HEK293T (cell line): ENCODE data around the gene CD7.

Experiments used
- CTCF ChIA-PET: fragments of 350-600 bp; formaldehyde crosslinking; extraction: SDS; loops from one replicate; lab custom pipeline; 2021; ENCODE audit warnings: antibody characterized with exemption, inconsistent platforms; lab: Yijun Ruan, JAX
- POLR2A ChIA-PET: fragments of 350-600 bp; formaldehyde crosslinking; extraction: SDS; loops from one replicate; lab custom pipeline; 2020; ENCODE audit warnings: antibody characterized with exemption, inconsistent platforms; lab: Yijun Ruan, JAX
- DNase-seq: peaks from one replicate; pipeline ENCODE4 v3.0.0; 2012; ENCODE audit warnings: mixed read lengths; ENCODE audit errors: extremely low spot score
- ARNT ChIP-seq: fragments of 450-650 bp; IDR thresholded peaks from 2 replicates; pipeline ENCODE4 v1.6.1; 2017; ENCODE audit warnings: mild to moderate bottlenecking
- BHLHE40 ChIP-seq: fragments of 450-650 bp; IDR thresholded peaks from 2 replicates; pipeline ENCODE4 v1.6.1; 2016; ENCODE audit warnings: mild to moderate bottlenecking, moderate library complexity, borderline replicate concordance
- CTBP1 ChIP-seq: fragments of 450-650 bp; IDR thresholded peaks from 2 replicates; pipeline ENCODE4 v1.6.1; 2016; ENCODE audit warnings: borderline replicate concordance
- ELF4 ChIP-seq: fragments of 450-650 bp; IDR thresholded peaks from 2 replicates; pipeline ENCODE4 v1.6.1; 2017; ENCODE audit warnings: antibody characterized with exemption
- FOXA1 ChIP-seq: fragments of 450-650 bp; IDR thresholded peaks from 2 replicates; pipeline ENCODE4 v1.6.1; 2016; ENCODE audit warnings: mild to moderate bottlenecking
- FOXK2 ChIP-seq: fragments of 450-650 bp; IDR thresholded peaks from 2 replicates; pipeline ENCODE4 v1.6.1; 2016; ENCODE audit warnings: mild to moderate bottlenecking
- FOXM1 ChIP-seq: fragments of 450-650 bp; IDR thresholded peaks from 2 replicates; pipeline ENCODE4 v1.6.1; 2017; ENCODE audit warnings: mild to moderate bottlenecking, borderline replicate concordance
- HDGF ChIP-seq: fragments of 450-650 bp; IDR thresholded peaks from 2 replicates; pipeline ENCODE4 v1.6.1; 2017; ENCODE audit warnings: antibody characterized with exemption, borderline replicate concordance
- L3MBTL2 ChIP-seq: fragments of 450-650 bp; conservative IDR thresholded peaks from 2 replicates; pipeline ENCODE4 v1.6.1; 2016; ENCODE audit warnings: mild to moderate bottlenecking
- LEF1 ChIP-seq: fragments of 450-650 bp; IDR thresholded peaks from 2 replicates; pipeline ENCODE4 v1.6.1; 2017; ENCODE audit warnings: mild to moderate bottlenecking, borderline replicate concordance
- NFRKB ChIP-seq: fragments of 450-650 bp; IDR thresholded peaks from 2 replicates; pipeline ENCODE4 v1.6.1; 2016; ENCODE audit warnings: mild to moderate bottlenecking, moderate library complexity
- PKNOX1 ChIP-seq: fragments of 450-650 bp; IDR thresholded peaks from 2 replicates; pipeline ENCODE4 v1.6.1; 2016
- SP1 ChIP-seq: fragments of 450-650 bp; IDR thresholded peaks from 2 replicates; pipeline ENCODE4 v1.6.1; 2017
- SUZ12 ChIP-seq: fragments of 450-650 bp; IDR thresholded peaks from 2 replicates; pipeline ENCODE4 v1.6.1; 2016; ENCODE audit warnings: mild to moderate bottlenecking
- TARDBP ChIP-seq: fragments of 450-650 bp; IDR thresholded peaks from 2 replicates; pipeline ENCODE4 v1.6.1; 2016
- ZNF384 ChIP-seq: fragments of 450-650 bp; IDR thresholded peaks from 2 replicates; pipeline ENCODE4 v1.6.1; 2016

Gene CD7

GRCh38 chr17:82314727-82315605 lies 2.4 kb downstream of the CD7 start:
- POLR2A ChIA-PET = interaction anchor here (2.4 kb wide), 1 partner anchor 23 kb away, joined by 8 read pairs; no protein-coding TSS in a partner anchor
- no peak for TF ChIP-seq PKNOX1
- TF ChIP-seq FOXK2 = no peak
- no peak for TF ChIP-seq TARDBP
- no peak for TF ChIP-seq BHLHE40
- no peak for TF ChIP-seq SUZ12
- no peak for TF ChIP-seq SP1
- no peak for TF ChIP-seq ARNT
- TF ChIP-seq NFRKB = no peak
- no peak for TF ChIP-seq L3MBTL2
- no peak for TF ChIP-seq FOXA1
- no peak for TF ChIP-seq HDGF
- TF ChIP-seq ELF4 = no peak
- no peak for TF ChIP-seq FOXM1
- no peak for TF ChIP-seq CTBP1
- TF ChIP-seq LEF1 = no peak
- no peak for TF ChIP-seq ZNF384
- no peak for DNase-seq
- CTCF ChIA-PET = no interaction called here

GRCh38 chr17:82314012-82314726 lies 3.2 kb downstream of the CD7 start:
- DNase-seq = no peak
- POLR2A ChIA-PET = interaction anchor here (2.4 kb wide), 1 partner anchor 22 kb away, joined by 8 read pairs; no protein-coding TSS in a partner anchor
- CTCF ChIA-PET = no interaction called here
- TF ChIP-seq ZNF384 = no peak
- no peak for TF ChIP-seq TARDBP
- no peak for TF ChIP-seq HDGF
- TF ChIP-seq ARNT = no peak
- TF ChIP-seq FOXM1 = no peak
- TF ChIP-seq FOXA1 = no peak
- TF ChIP-seq SUZ12 = no peak
- TF ChIP-seq ELF4 = no peak
- no peak for TF ChIP-seq BHLHE40
- TF ChIP-seq SP1 = no peak
- TF ChIP-seq FOXK2 = no peak
- TF ChIP-seq CTBP1 = no peak

- no peak for DNase-seq
- CTCF ChIA-PET = no interaction called here
- POLR2A ChIA-PET = interaction anchor here (2.4 kb wide), 1 partner anchor 22 kb away, joined by 8 read pairs; no protein-coding TSS in a partner anchor
- TF ChIP-seq HDGF = no peak
- TF ChIP-seq CTBP1 = no peak
- no peak for TF ChIP-seq ARNT
- no peak for TF ChIP-seq FOXK2
- TF ChIP-seq SP1 = no peak
- TF ChIP-seq ZNF384 = no peak
- TF ChIP-seq FOXA1 = no peak
- TF ChIP-seq FOXM1 = no peak
- TF ChIP-seq NFRKB = no peak
- no peak for TF ChIP-seq TARDBP
- no peak for TF ChIP-seq BHLHE40
- no peak for TF ChIP-seq L3MBTL2
- TF ChIP-seq ELF4 = no peak
- no peak for TF ChIP-seq SUZ12
- TF ChIP-seq PKNOX1 = no peak
- TF ChIP-seq LEF1 = no peak
Measured at GRCh38 chr17:82313195-82314011, 4.0 kb downstream of the CD7 start.

GRCh38 chr17:82311971-82312370 lies 5.4 kb downstream of the CD7 start:
- DNase-seq = no peak
- TF ChIP-seq TARDBP = no peak
- TF ChIP-seq PKNOX1 = no peak
- no peak for TF ChIP-seq SP1
- no peak for TF ChIP-seq BHLHE40
- no peak for TF ChIP-seq CTBP1
- TF ChIP-seq FOXA1 = no peak
- no peak for TF ChIP-seq FOXK2
- no peak for TF ChIP-seq LEF1
- no peak for TF ChIP-seq HDGF
- TF ChIP-seq NFRKB = no peak
- no peak for TF ChIP-seq ELF4
- TF ChIP-seq ZNF384 = no peak
- POLR2A ChIA-PET = interaction anchor here (0.7 to 0.9 kb wide), 2 partner anchors 10 to 137 kb away, joined by 3 read pairs; no protein-coding TSS in a partner anchor
- CTCF ChIA-PET = no interaction called here

DNA sequence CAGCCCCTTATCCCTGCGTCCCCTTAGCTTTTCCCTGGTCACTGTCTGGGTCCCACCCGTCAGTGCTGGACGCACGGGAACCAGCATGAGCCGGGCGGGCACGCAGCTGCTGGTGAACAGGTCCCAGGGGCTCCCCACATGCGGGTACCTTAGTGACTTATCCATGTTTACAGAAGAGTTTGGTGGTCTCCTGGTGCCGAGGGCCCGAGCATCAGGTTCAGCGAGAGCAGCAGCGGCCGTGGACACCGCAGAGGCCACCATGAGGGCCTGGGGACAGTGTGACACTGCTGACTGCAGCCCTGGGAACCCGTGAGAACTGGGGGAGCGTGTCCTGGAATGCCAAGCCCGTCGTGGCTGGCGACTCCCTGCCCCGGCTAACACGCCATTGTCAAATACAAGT lies 6.5 kb downstream of the CD7 start:
- ChIA-PET POLR2A (interaction anchor here (0.9 kb wide), 1 partner anchor 9 kb away, joined by 3 read pairs; no protein-coding TSS in a partner anchor), CTCF (interaction anchor here (0.7 kb wide), 1 partner anchor 67 kb away, joined by 3 read pairs; no protein-coding TSS in a partner anchor)
- DNase-seq = no peak
- TF ChIP-seq FOXK2 = no peak
- TF ChIP-seq SP1 = no peak
- TF ChIP-seq ELF4 = no peak
- no peak for TF ChIP-seq BHLHE40
- TF ChIP-seq FOXM1 = no peak
- no peak for TF ChIP-seq CTBP1
- no peak for TF ChIP-seq FOXA1
- TF ChIP-seq NFRKB = no peak
- no peak for TF ChIP-seq L3MBTL2
- no peak for TF ChIP-seq HDGF
- TF ChIP-seq SUZ12 = no peak
- no peak for TF ChIP-seq ZNF384
- TF ChIP-seq LEF1 = no peak
- no peak for TF ChIP-seq TARDBP
- no peak for TF ChIP-seq ARNT
- no peak for TF ChIP-seq PKNOX1
